ENCODE data around the gene SYT17. TPM values are rescaled to one million over a fixed set of nuclear protein-coding genes. Genes with fewer than 3 reads are reported as not detected.

SYT17 gene
- total RNA-seq, 6 donors from 2014 or later = 11.6 to 49.2 (median 14.8) TPM

DNA sequence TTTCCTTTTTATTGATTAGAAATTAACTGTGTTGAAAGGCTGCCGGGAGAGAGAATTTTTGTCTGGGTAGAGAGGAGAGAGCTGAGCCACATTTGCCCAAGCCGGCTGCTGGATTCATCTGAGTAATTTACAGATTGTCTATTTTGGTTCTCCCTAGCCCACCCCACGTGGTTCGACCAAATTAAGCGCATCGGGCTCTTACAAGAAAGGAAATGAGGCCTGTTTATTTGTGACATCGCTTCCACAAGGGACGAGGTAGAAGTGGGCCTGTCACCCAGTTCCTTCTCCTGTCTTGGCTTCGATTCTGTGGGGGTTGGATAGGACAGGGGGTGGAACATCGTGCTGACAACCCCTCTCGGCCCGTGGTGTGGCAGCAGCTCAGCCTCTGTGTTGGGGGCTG is 42.9 kb downstream of the SYT17 start:
- no peaks in the 10 kb centered on the region for H3K4me1 ChIP-seq
- DNase-seq (peak in 1 of 2 donors; percentile 29), ATAC-seq (ENCODE audit: low FRiP score in 2 of 2) (peak in 1 of 2 donors; percentile 34)
- H3K4me3 ChIP-seq = no peak overlapping the region
- H3K9me3 ChIP-seq = peaks cover 0 to 6% (median 0%) of the 10 kb centered on the region in 4 donors
- H3K36me3 ChIP-seq = no peaks in the 10 kb centered on the region
- H3K27me3 ChIP-seq = no peaks in the 10 kb centered on the region
- TF ChIP-seq EP300 (IDR thresholded peaks at IDR 0.05) (no peak), POLR2AphosphoS5 (IDR thresholded peaks at IDR 0.05) (no peak), POLR2A (IDR thresholded peaks at IDR 0.05) (no peak), CTCF (IDR thresholded peaks at IDR 0.05) (no peak)
- WGBS, 2 donors = 68 to 71% methylated on average over 12 of the region's 12 CpGs
- H3K27ac ChIP-seq = peak overlapping the region in 1 of 4 donors; percentile 26

DNA sequence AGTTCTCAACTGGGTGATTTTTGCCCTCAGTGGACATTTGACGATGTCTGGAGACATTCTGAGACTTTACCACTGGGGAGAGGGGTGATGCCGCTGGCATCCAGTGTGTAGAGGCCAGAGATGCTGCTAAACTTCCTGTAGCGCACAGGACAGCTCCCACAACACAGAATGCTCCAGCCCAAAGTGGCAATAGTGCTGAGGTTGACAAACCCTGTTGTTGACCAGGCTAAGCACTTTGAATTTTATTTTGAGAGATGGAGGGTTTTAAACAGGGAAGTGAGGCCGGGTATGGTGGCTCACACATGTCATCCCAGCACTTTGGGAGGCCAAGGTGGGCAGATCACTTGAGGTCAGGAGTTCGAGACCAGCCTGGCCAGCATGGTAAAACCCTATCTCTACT is 44.0 kb downstream of the SYT17 start:
- H3K4me1 ChIP-seq = no peaks in the 10 kb centered on the region
- H3K4me3 ChIP-seq = no peak overlapping the region
- 92 to 100% methylated on average over 5 of the region's 5 CpGs for WGBS, 2 donors
- no peak overlapping the region for H3K27ac ChIP-seq
- no peak for DNase-seq
- ATAC-seq (ENCODE audit: low FRiP score in 2 of 2) = no peak
- no peaks in the 10 kb centered on the region for H3K27me3 ChIP-seq
- no peaks in the 10 kb centered on the region for H3K36me3 ChIP-seq
- H3K9me3 ChIP-seq = peaks cover 0 to 6% (median 0%) of the 10 kb centered on the region in 4 donors
- TF ChIP-seq CTCF (IDR thresholded peaks at IDR 0.05) = no peak

DNA sequence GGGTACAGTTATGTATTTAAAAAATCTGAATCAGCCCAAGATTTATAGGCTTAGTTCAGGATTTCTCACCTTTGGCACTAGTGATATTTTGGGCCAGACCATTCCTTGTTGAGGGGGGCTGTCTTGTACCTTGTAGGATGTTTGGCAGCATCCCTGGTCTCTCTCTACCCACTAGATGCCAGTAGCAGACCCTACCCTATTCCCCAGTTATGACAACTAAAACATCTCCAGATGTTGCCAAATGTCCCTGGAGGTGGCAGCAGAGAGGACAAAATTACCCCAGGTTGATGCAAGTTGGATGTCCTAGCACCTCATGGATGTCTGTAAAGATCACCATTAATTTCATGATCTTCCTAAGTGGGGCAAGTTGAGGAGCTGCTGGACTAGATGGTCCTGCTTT is 45.8 kb downstream of the SYT17 start:
- no peaks in the 10 kb centered on the region for H3K36me3 ChIP-seq
- no peak overlapping the region for H3K4me3 ChIP-seq
- H3K27ac ChIP-seq = no peak overlapping the region
- no peaks in the 10 kb centered on the region for H3K4me1 ChIP-seq
- DNase-seq (no peak), ATAC-seq (ENCODE audit: low FRiP score in 2 of 2) (no peak)
- H3K27me3 ChIP-seq = no peaks in the 10 kb centered on the region
- TF ChIP-seq POLR2AphosphoS5 (IDR thresholded peaks at IDR 0.05) = no peak
- no peak for TF ChIP-seq CTCF (IDR thresholded peaks at IDR 0.05)
- no peak for TF ChIP-seq POLR2A (IDR thresholded peaks at IDR 0.05)
- TF ChIP-seq EP300 (IDR thresholded peaks at IDR 0.05) = no peak
- peaks cover 0 to 6% (median 0%) of the 10 kb centered on the region in 4 donors for H3K9me3 ChIP-seq

- no peaks in the 10 kb centered on the region for H3K36me3 ChIP-seq
- no peak overlapping the region for H3K4me3 ChIP-seq
- DNase-seq = no peak
- TF ChIP-seq POLR2A (IDR thresholded peaks at IDR 0.05) (no peak), CTCF (IDR thresholded peaks at IDR 0.05) (no peak), POLR2AphosphoS5 (IDR thresholded peaks at IDR 0.05) (no peak), EP300 (IDR thresholded peaks at IDR 0.05) (no peak)
- H3K27me3 ChIP-seq = no peaks in the 10 kb centered on the region
- H3K4me1 ChIP-seq = no peaks in the 10 kb centered on the region
- WGBS, 2 donors = 90 to 91% methylated on average over 5 of the region's 5 CpGs
- ATAC-seq (ENCODE audit: low FRiP score in 2 of 2) = no peak
- H3K9me3 ChIP-seq = peaks cover 0 to 6% (median 0%) of the 10 kb centered on the region in 4 donors
- H3K27ac ChIP-seq = no peak overlapping the region
Measured at GRCh38 chr16:19215705-19216104, 47.7 kb downstream of the SYT17 start.

DNA sequence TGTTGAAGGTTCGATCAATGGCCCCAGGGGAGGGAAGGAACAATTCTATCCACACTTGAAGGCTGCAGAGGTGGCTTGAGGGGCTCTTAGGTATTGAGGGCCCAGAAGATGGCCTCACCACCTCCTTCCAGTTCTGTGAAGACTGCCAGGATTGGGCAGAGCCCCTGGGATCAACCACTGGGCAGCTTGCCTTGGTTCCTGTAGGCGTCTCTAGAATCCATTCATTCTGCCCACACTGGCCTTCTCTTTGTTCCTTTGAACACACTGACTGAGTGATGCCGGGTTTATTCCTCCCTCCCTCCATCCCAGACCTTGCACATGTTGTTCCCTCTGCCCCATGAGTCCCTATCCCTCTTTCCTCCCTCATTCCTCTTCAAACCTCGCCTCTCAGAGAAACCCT is 50.5 kb downstream of the SYT17 start:
- Histone ChIP-seq H3K4me3 (no peak overlapping the region), H3K27ac (no peak overlapping the region), H3K27me3 (no peaks in the 10 kb centered on the region), H3K4me1 (no peaks in the 10 kb centered on the region), H3K36me3 (peaks cover 0 to 7% (median 0%) of the 10 kb centered on the region in 4 donors), H3K9me3 (no peaks in the 10 kb centered on the region)
- WGBS, 2 donors = 84 to 87% methylated on average over 4 of the region's 4 CpGs
- DNase-seq = no peak
- TF ChIP-seq POLR2AphosphoS5 (IDR thresholded peaks at IDR 0.05) = no peak
- no peak for TF ChIP-seq POLR2A (IDR thresholded peaks at IDR 0.05)
- no peak for TF ChIP-seq CTCF (IDR thresholded peaks at IDR 0.05)
- no peak for TF ChIP-seq EP300 (IDR thresholded peaks at IDR 0.05)
- no peak for ATAC-seq (ENCODE audit: low FRiP score in 2 of 2)
